ENCODE measurements around the gene SRPK2.
"Not testable (repeated sequence)": the region's sequence is repeated elsewhere in the genome, so short reads cannot be mapped to it uniquely, and the experiment has no call there.

The SRPK2 gene

GRCh38 chr7:105369944-105370343, 18.8 kb downstream of the SRPK2 start:
- DNase-seq, result no peak

- DNase-seq, result no peak
Measured at GRCh38 chr7:105367458-105367857, 21.3 kb downstream of the SRPK2 start.

GRCh38 chr7:105365541-105366534, 22.9 kb downstream of the SRPK2 start:
- DNase-seq, result no peak

GRCh38 chr7:105364684-105365083, 24.0 kb downstream of the SRPK2 start:
- DNase-seq, result no peak

- DNase-seq, result not testable (repeated sequence)
Measured at GRCh38 chr7:105363657-105364056, 25.1 kb downstream of the SRPK2 start.

- not testable (repeated sequence) for DNase-seq
Measured at GRCh38 chr7:105362685-105363084, 26.0 kb downstream of the SRPK2 start.

GRCh38 chr7:105361995-105362394, 26.7 kb downstream of the SRPK2 start:
- not testable (repeated sequence) for DNase-seq

- DNase-seq, result not testable (repeated sequence)
Measured at GRCh38 chr7:105360149-105360548, 28.6 kb downstream of the SRPK2 start.

GRCh38 chr7:105355701-105356100, 33.0 kb downstream of the SRPK2 start:
- DNase-seq, result no peak

- no peak for DNase-seq
Measured at GRCh38 chr7:105354383-105354782, 34.3 kb downstream of the SRPK2 start.

- no peak for DNase-seq
Measured at GRCh38 chr7:105353752-105354328, 34.9 kb downstream of the SRPK2 start.

GRCh38 chr7:105352901-105353668, 35.6 kb downstream of the SRPK2 start:
- no peak for DNase-seq

GRCh38 chr7:105352018-105352612, 36.6 kb downstream of the SRPK2 start:
- DNase-seq, result peak; percentile 39

- DNase-seq, result no peak
Measured at GRCh38 chr7:105350906-105351305, 37.8 kb downstream of the SRPK2 start.

- not testable (repeated sequence) for DNase-seq
Measured at GRCh38 chr7:105348177-105348576, 40.5 kb downstream of the SRPK2 start.

- no peak for DNase-seq
Measured at GRCh38 chr7:105346593-105347322, 42.0 kb downstream of the SRPK2 start.

- no peak for DNase-seq
Measured at GRCh38 chr7:105346138-105346537, 42.6 kb downstream of the SRPK2 start.

- no peak for DNase-seq
Measured at GRCh38 chr7:105345725-105346124, 43.0 kb downstream of the SRPK2 start.

GRCh38 chr7:105345003-105345402, 43.7 kb downstream of the SRPK2 start:
- DNase-seq, result no peak

GRCh38 chr7:105339404-105340323, 49.1 kb downstream of the SRPK2 start:
- DNase-seq, result no peak

GRCh38 chr7:105337529-105337928, 51.2 kb downstream of the SRPK2 start:
- no peak for DNase-seq

Measured in eye (tissue), 1 donor.